Measurements from ENCODE around the gene MTERF4.
"Not testable (repeated sequence)": the region's sequence is repeated elsewhere in the genome, so short reads cannot be mapped to it uniquely, and the experiment has no call there.

- not testable (repeated sequence) for TF ChIP-seq ATF3 (CRISPR knock-in tag; IDR thresholded peaks at IDR 0.05); ZNF256 (CRISPR knock-in tag; conservative IDR thresholded peaks at IDR 0.05)
These were observed 8.8 kb downstream of the MTERF4 start for GRCh38 chr2:241093133-241093781.
